HG03558 (cell line): Measurements from ENCODE around the gene KCNMA1.

Source experiments
- ATAC-seq: cut with Tn5 transposase; IDR thresholded peaks from one replicate; pipeline ENCODE4 v1.9.1; 2021; ENCODE audit warnings: moderate number of reproducible peaks; ENCODE audit not compliant: unreplicated experiment; ENCODE audit errors: extremely low read depth

The KCNMA1 gene

GRCh38 chr10:77498210-77498609 lies 139.4 kb downstream of the KCNMA1 start:
- no peak for ATAC-seq

DNA sequence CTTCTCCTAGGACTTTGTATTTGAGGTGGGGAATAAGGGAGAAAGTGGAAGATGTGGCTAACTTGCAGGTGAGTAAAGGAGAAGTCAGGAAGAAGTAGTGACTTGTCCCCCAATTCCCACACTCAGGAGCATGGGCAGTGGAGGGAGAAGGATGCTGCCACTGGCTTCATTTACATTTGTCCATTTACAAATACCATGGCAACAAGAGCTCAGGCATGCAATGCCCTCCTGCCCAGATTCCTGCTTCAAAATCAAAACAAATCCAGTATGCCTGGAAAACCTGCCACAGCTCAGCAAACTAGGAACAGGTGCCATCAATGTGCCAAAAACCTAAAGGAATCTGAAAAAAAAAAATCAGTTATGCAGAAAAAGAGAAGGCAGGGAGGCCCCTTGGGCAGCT lies 139.9 kb downstream of the KCNMA1 start:
- no peak for ATAC-seq

DNA sequence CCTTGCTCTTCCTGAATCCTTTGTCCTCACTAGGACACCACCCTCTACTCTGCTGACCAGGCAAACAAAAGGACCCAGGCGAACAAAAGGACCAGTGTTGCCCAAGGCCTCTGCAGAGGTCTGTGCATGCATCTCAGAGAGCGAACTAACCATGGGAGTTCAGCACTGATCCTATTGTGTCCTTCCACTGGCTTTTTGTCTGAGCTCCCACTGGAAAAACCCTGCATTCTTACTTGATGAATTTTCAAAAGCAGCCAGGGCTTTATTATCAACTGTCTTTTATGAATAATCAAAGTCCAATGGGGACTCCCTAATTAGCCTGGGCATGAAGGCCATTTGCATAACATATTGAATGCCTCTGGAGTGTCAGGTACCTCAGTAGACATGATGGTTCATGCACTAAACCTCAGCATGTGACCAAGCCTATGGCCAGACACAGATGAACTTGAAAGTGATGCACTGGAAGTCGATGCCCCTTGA lies 140.6 kb downstream of the KCNMA1 start:
- no peak for ATAC-seq

DNA sequence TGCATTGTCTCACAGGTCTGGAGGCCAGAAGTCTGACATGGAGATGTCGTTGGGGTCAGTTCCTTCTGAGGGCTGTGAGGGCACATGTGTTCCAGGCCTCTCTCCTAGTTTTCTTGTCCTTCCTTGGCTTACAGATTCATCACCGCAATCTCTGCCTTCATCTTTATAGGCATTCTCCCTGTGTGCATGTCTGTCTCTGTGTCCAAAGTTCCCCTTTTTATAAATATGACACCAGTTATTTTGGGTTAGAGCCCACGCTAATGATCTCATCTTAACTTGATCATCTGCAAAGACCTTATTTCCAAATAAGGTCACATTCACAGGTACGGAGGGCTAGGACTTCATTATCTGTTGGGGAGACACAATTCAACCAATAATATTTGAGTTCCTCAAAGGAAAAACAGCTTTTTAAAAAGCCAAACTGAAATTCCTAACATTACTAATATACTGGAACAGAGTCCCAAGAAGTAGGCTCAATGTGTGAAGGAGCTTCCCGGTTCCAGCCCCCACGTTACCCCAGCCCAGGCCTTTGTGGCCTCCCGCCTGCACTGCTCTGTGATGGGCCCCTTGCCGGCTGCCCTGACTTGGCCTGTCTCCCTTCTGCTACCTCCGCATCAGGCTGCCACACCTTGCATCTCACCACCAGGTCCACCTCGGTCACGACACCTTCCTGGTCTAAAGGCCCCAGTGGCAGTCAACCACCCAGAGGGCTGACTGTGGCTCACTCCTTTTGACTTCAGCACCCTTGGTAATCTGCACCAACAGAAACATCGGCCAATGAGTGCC lies 142.7 kb downstream of the KCNMA1 start:
- ATAC-seq: no peak

GRCh38 chr10:77494327-77494726 lies 143.3 kb downstream of the KCNMA1 start:
- ATAC-seq: no peak

DNA sequence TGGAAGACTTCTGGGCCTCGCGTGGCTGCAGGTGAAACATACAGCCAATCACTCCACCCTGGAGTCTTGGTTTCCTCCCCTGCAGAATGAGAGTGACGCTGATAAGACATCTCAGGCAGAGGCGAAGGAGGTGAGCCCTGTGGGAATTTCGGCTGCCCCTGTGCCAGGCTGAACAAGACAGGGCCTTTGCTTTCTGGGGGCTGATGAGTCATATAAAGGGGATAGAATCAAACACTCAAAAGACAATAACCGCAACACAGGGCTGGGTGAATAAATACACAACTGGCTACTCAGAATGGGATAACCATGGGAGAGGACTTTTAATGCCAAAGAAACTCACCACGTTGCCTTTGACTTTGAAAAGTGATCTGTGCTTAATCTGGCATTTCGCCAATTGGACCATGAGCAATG lies 143.8 kb downstream of the KCNMA1 start:
- no peak for ATAC-seq

DNA sequence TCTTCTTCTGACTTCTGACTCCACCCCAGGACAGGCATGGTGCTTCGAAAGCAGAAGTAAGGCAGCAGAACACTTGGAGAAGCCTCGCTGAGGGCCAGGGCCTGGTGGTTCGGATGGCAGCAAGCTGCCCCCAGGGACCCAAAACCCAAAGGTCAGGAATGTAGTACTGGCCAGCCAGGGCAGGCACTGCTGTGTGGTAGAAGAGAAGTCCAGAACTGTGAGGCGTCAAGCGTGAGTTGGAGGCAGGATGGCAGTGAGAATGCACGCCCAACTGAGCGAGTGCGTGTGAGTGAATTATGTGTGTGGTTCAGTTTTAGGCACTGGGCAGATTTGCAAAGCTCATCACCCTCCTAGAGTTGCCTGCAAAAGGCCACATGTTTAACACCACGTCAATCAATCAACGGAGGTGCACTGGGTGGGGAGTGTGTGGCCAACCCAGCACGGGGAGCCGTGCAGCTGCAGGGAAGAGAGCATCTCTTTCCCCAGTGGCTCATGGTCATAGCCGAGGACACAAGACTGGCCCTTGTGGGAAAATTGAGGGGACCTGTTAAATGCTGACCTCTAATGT lies 144.3 kb downstream of the KCNMA1 start:
- no peak for ATAC-seq

DNA sequence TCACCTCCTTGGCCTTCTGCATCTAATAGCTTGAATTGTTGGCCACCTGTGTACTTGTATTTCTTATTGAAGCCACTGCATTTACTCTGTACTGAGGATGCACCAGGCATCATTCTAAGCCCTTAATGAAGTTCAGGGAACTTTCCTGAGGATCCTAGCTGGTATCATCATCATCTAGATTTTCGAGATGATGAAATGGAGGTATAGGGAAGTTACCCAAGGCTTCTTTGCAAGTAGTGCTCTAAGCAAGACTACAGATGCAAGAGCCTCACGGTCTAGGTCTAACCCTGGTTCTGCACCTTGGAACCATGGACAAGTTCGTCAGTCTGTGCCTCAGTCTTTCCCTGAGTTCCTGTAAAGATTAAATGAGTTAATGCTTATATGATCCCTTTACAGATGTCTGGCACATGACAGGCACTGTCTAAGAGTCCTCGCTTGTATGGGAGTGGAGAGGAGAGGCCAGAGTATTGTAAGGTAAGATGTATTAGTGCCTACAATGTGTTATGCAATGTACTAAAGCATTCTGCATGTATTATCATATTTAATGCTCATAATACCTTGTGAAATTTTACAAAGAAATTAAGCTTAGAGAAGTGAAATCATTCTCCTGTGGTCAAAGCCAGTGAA lies 145.1 kb downstream of the KCNMA1 start:
- ATAC-seq: no peak

GRCh38 chr10:77490534-77491314 lies 146.9 kb downstream of the KCNMA1 start:
- ATAC-seq: no peak

DNA sequence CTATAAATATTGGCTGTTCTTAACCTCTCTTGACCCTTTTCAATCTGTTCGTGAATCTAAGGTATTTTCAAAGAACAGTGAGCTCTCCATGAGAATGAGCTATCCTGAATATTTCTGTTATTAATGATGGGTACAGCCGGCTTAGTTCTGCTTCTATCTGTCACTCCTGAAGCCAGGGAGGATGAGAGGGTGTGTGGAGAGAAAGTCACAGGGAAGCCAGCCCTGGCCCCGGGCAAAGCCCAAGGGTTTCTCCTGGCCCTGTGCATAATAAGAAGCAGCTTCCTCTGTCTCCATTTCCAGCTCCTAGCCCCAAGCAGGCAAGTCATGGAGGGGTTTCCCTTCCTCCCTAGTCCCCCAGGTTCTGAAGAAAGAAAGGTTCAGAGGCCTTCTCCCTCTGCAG lies 151.1 kb downstream of the KCNMA1 start:
- no peak for ATAC-seq

DNA sequence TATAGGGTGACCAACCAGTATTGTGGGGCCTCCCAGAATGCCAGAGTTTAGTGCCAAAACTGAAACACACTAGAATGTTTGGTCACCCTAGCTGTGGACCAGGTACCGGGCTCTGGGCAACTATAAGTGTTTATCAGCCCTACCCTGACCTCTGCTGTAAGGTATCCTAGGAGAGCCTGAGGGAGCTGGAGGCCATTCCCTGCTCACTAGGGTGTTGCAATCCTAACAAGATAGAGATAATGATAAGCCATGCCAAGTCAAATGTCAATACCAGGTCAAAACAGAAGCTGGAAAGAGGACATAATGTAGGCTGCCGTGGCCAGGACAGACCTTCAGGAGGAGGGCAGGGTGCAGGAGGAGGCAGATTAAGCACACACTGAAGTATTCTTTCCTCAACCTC lies 151.8 kb downstream of the KCNMA1 start:
- ATAC-seq: no peak

GRCh38 chr10:77482072-77482471 lies 155.5 kb downstream of the KCNMA1 start:
- ATAC-seq: no peak

- ATAC-seq: no peak
Measured at GRCh38 chr10:77479586-77479985, 158.0 kb downstream of the KCNMA1 start.

DNA sequence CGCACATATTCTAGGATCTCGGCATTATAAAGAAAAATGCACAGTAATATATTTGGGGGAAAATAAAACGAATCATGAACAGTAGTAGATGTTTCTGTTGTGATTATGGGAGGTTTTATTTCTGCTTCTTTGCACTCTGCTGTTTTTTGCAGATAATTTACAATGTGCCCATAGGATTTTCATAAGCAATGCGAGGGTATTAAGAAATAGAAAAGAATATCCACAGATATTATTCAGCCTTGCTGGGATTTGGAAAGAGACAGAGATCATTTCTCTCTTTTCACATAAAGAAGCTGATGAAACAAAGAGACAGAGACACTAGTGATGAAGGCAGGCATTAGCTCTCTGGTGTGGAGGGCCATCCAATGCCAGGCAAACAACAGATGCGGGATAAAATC lies 158.6 kb downstream of the KCNMA1 start:
- ATAC-seq: no peak

DNA sequence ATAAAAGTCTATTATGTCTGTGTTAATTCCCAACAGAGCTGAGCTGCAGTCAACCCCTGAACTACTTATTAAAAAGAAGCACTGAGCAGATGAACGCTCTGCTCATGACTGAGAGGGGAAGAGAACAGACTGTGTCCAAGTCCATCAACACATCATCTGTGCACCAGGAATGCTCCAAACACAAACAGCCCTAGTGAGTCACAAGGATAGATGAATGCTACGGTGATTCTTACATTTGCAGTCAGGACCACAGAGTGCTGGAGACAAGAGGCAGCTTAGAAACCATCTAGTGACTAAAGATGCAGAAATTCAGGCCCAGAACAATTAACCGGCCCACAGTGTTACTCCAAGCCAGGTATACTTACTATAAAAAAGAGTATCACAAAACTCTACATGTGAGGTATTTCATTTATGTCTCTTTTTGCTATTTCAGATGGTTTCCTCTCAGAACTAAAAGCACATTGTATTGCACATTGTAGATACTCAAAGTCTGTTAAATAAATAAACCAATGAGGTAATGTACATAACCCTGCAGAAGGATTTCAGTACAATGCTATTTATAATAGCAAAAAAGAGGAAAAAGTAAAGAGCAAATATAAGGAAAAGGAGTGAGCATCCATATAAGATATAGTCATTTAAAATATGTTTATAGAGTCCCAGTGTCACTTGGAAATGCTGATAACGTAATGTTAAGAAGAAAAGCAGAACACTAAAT lies 159.2 kb downstream of the KCNMA1 start:
- no peak for ATAC-seq

DNA sequence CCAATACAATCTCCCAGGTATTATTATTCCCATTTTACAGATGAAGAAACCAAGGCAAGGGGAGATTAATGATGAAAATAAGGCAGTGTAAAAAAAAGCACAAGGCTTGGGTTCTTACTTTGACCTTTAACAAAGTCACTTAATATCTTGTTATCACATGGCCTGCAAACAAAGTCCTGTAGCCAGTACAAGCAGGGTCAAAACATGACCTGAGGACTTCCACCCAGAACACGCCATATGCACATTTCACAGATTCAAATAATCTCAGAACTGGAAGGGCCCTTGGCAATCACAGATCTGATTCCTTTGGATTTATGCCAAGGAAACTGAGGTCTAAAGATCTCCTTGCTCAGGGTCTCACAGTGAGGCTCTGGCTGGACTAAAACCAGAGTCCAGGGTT lies 162.1 kb downstream of the KCNMA1 start:
- no peak for ATAC-seq

GRCh38 chr10:77474939-77475338 lies 162.7 kb downstream of the KCNMA1 start:
- no peak for ATAC-seq

- ATAC-seq: no peak
Measured at GRCh38 chr10:77474386-77474785, 163.2 kb downstream of the KCNMA1 start.

DNA sequence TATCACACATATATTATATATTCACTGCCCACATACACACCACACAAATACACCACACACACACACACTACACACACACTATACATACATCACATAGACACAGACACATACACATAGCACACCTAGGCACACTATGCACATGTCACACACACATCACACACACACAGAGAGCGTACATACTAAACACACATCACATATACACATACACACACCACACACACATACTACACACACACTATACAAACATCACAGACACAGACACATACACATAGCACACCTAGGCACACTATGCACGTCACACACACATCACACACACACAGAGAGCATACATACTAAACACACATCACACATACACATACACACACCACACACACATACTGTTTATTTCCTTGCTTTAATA lies 165.5 kb downstream of the KCNMA1 start:
- ATAC-seq: no peak

GRCh38 chr10:77471069-77471536 lies 166.5 kb downstream of the KCNMA1 start:
- no peak for ATAC-seq
